Mononuclear cell (primary cell): Measurements from ENCODE around the gene SRPK2. TPM values are rescaled to one million over a fixed set of nuclear protein-coding genes. Genes with fewer than 3 reads are reported as not detected.
A peak's percentile ranks its signal among the peaks of the same experiment; 100 is the strongest.
"Not testable (repeated sequence)": the region's sequence is repeated elsewhere in the genome, so short reads cannot be mapped to it uniquely, and the experiment has no call there.

ENCODE experiments used
- H3K27me3 ChIP-seq: 2 replicates; pipeline ENCODE4 v1.6.0; 2011; ENCODE audit warnings: low read length, control low read depth; ENCODE audit not compliant: insufficient read depth
- H3K4me1 ChIP-seq: 2 replicates; pipeline ENCODE4 v1.5.1; 2011; ENCODE audit warnings: mild to moderate bottlenecking, low read length, control low read depth; ENCODE audit not compliant: insufficient read depth
- H3K4me3 ChIP-seq: 2 replicates; pipeline ENCODE4 v1.5.1; 2011; ENCODE audit warnings: mild to moderate bottlenecking, low read length, moderate library complexity
- H3K9me3 ChIP-seq: 2 replicates; pipeline ENCODE4 v1.5.1; 2011; ENCODE audit warnings: low read depth, mild to moderate bottlenecking, control low read depth, low read length
- total RNA-seq: library from RNA; depleted of rRNA; stranded (reverse); fragments of >200 nt; gene quantifications from one replicate; pipeline ENCODE4 v1.2.3, GENCODE V29; 2012

The SRPK2 gene
- total RNA-seq, 1 donor, result 41.9 TPM

GRCh38 chr7:105391429-105391828 is 2.7 kb upstream of the SRPK2 start:
- Histone ChIP-seq H3K4me3 (no peak overlapping the region), H3K27me3 (no peaks in the 10 kb centered on the region), H3K9me3 (no peaks in the 10 kb centered on the region), H3K4me1 (peaks cover 9% of the 10 kb centered on the region)

- H3K4me3 ChIP-seq, result no peak overlapping the region
Observed at GRCh38 chr7:105389889-105390288, 1.2 kb upstream of the SRPK2 start.

GRCh38 chr7:105389088-105389650 is 448 bp upstream of the SRPK2 start:
- Histone ChIP-seq H3K4me1 (peaks cover 9% of the 10 kb centered on the region), H3K9me3 (no peaks in the 10 kb centered on the region), H3K4me3 (peak overlapping the region; percentile 43), H3K27me3 (no peaks in the 10 kb centered on the region)

More at GRCh38 chr7:105389889-105390288, 1.2 kb upstream of the SRPK2 start:
- Histone ChIP-seq H3K9me3 (no peaks in the 10 kb centered on the region), H3K4me1 (peaks cover 9% of the 10 kb centered on the region), H3K27me3 (no peaks in the 10 kb centered on the region)

GRCh38 chr7:105387508-105388355 is 989 bp downstream of the SRPK2 start:
- H3K9me3 ChIP-seq, result no peaks in the 10 kb centered on the region
- H3K4me3 ChIP-seq, result peak overlapping the region; percentile 80
- peaks cover 9% of the 10 kb centered on the region for H3K4me1 ChIP-seq
- no peaks in the 10 kb centered on the region for H3K27me3 ChIP-seq

GRCh38 chr7:105377903-105378302 is 10.8 kb downstream of the SRPK2 start:
- H3K4me3 ChIP-seq, result no peak overlapping the region

GRCh38 chr7:105376908-105377533 is 11.7 kb downstream of the SRPK2 start:
- no peaks in the 10 kb centered on the region for H3K27me3 ChIP-seq
- H3K4me3 ChIP-seq, result no peak overlapping the region
- no peaks in the 10 kb centered on the region for H3K9me3 ChIP-seq
- H3K4me1 ChIP-seq, result no peaks in the 10 kb centered on the region

More at GRCh38 chr7:105377903-105378302, 10.8 kb downstream of the SRPK2 start:
- Histone ChIP-seq H3K4me1 (no peaks in the 10 kb centered on the region), H3K9me3 (no peaks in the 10 kb centered on the region), H3K27me3 (no peaks in the 10 kb centered on the region)

- H3K9me3 ChIP-seq, result no peaks in the 10 kb centered on the region
- no peaks in the 10 kb centered on the region for H3K27me3 ChIP-seq
- H3K4me3 ChIP-seq, result no peak overlapping the region
- H3K4me1 ChIP-seq, result peaks cover 7% of the 10 kb centered on the region
Observed at GRCh38 chr7:105369944-105370343, 18.8 kb downstream of the SRPK2 start.

- Histone ChIP-seq H3K4me3 (no peak overlapping the region), H3K9me3 (no peaks in the 10 kb centered on the region), H3K4me1 (peaks cover 7% of the 10 kb centered on the region), H3K27me3 (no peaks in the 10 kb centered on the region)
Observed at GRCh38 chr7:105367458-105367857, 21.3 kb downstream of the SRPK2 start.

GRCh38 chr7:105365541-105366534 is 22.9 kb downstream of the SRPK2 start:
- Histone ChIP-seq H3K4me3 (no peak overlapping the region), H3K9me3 (no peaks in the 10 kb centered on the region), H3K4me1 (peaks cover 7% of the 10 kb centered on the region), H3K27me3 (no peaks in the 10 kb centered on the region)

- Histone ChIP-seq H3K4me1 (peaks cover 7% of the 10 kb centered on the region), H3K9me3 (no peaks in the 10 kb centered on the region), H3K4me3 (no peak overlapping the region), H3K27me3 (no peaks in the 10 kb centered on the region)
Observed at GRCh38 chr7:105364684-105365083, 24.0 kb downstream of the SRPK2 start.

- H3K4me3 ChIP-seq, H3K9me3 ChIP-seq, H3K4me1 ChIP-seq, H3K27me3 ChIP-seq: not testable (repeated sequence)
Observed at GRCh38 chr7:105363657-105364056, 25.1 kb downstream of the SRPK2 start.

GRCh38 chr7:105362685-105363084 is 26.0 kb downstream of the SRPK2 start:
- not testable (repeated sequence) for H3K4me1 ChIP-seq, H3K9me3 ChIP-seq, H3K4me3 ChIP-seq, H3K27me3 ChIP-seq

- not testable (repeated sequence) for H3K4me1 ChIP-seq, H3K9me3 ChIP-seq, H3K4me3 ChIP-seq, H3K27me3 ChIP-seq
Observed at GRCh38 chr7:105361995-105362394, 26.7 kb downstream of the SRPK2 start.

GRCh38 chr7:105360149-105360548 is 28.6 kb downstream of the SRPK2 start:
- H3K27me3 ChIP-seq, H3K9me3 ChIP-seq, H3K4me3 ChIP-seq: not testable (repeated sequence)
- H3K4me1 ChIP-seq, result peaks cover 11% of the 10 kb centered on the region
